ENCODE data around the gene DNAI4.

The DNAI4 gene

DNA sequence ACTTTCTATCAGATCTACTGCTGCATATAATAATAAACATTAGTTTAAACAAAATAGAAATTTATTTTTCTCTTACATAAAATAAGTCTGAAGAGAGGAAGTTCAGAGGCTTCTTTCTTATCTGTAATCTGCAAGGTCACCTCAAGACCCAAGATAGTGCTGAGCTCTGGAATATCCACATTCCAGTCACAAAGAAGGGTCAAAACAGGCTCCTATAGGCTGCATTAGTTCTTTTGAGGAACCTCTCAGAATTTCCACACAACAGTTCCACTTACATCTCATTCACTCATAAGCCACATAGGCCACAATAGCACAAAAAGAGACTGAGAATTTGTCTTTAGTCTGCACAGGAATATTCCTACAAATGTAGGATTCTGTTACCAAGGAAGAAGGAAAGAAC, 157.0 kb downstream of the DNAI4 start:
- no peak for DNase-seq (ENCODE audit: low read depth)

DNA sequence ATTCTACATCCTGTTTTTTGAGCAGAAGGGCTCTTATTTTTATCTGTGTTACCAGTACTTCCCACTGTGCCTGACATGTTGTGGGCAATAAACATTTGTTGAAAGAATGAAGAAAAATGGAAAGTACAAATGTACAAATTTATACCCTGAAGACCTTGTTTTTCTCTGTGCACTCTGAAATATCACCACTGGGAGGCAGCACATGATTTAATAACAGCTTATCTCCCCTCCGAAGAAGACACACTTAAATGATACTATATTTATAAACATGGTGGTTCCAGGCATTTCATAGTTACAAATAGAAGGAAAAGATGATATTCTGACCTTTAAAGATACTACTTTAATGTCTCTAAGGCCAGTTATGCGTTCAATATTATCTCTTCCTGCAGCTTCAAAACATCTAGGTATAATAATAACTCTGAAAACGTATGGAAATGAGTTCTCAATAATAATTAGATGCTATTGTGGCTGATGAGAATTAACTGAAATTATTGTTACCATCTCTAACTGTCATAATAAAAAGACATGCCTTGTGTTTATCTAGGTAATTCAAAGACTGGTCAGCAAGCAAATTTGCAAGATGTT, 159.6 kb downstream of the DNAI4 start:
- peak; percentile 19 for DNase-seq (ENCODE audit: low read depth)
